Ishikawa (cell line): ENCODE data around the gene SOBP.

Source experiments
- CEBPB ChIP-seq: IDR thresholded peaks from 2 replicates; pipeline ENCODE4 v1.6.1; 2012
- EP300 ChIP-seq: IDR thresholded peaks from 2 replicates; pipeline ENCODE4 v1.6.1; 2012; ENCODE audit warnings: borderline replicate concordance
- FOXM1 ChIP-seq: IDR thresholded peaks from 2 replicates; pipeline ENCODE4 v1.6.1; 2012; ENCODE audit warnings: low read depth, borderline replicate concordance
- RAD21 ChIP-seq: IDR thresholded peaks from 2 replicates; pipeline ENCODE4 v1.6.1; 2012; ENCODE audit warnings: low read depth
- YY1 ChIP-seq: IDR thresholded peaks from 2 replicates; pipeline ENCODE4 v1.6.1; 2012; ENCODE audit warnings: low read depth
- ZBTB7A ChIP-seq: IDR thresholded peaks from 2 replicates; pipeline ENCODE4 v1.6.1; 2012; ENCODE audit warnings: low read depth

DNA sequence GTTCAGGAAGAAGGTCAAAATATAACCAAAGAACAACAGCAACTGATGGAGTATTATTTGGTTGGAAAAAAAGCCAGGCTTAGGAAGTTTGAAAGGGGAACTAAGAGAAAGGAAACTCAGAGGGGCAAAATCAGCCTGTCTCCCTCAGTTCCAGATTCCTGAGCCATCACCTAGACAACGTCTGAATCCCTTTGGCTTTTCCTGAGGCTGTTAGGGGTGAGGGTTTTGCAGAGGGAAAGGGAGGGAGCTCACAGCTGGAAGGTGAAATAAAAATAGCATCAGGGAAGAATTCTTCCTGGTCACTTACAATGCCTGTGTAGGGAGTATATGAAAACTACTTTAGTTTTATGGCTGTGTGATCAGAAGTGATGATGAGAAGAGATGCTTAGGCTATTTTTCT, 100.5 kb downstream of the SOBP start:
- TF ChIP-seq YY1 (no peak), RAD21 (no peak), FOXM1 (no peak), CEBPB (no peak), EP300 (no peak), ZBTB7A (no peak)
